GM18505 (cell line): ENCODE measurements around the gene FHIT.

Source experiments
- ATAC-seq: cut with Tn5 transposase; IDR thresholded peaks from one replicate; pipeline ENCODE4 v1.9.1; 2021; ENCODE audit not compliant: unreplicated experiment
- POLR2A ChIP-seq: IDR thresholded peaks from 4 replicates; pipeline ENCODE4 v1.6.1; 2011; ENCODE audit warnings: borderline replicate concordance; ENCODE audit not compliant: insufficient read depth, insufficient read length; ENCODE audit errors: extremely low read depth

FHIT gene

GRCh38 chr3:60395173-60395762 lies 856.0 kb downstream of the FHIT start:
- TF ChIP-seq POLR2A, result no peak
- no peak for ATAC-seq

GRCh38 chr3:60393946-60394345 lies 857.3 kb downstream of the FHIT start:
- no peak for ATAC-seq
- no peak for TF ChIP-seq POLR2A

- ATAC-seq, result no peak
- no peak for TF ChIP-seq POLR2A
Observed at GRCh38 chr3:60392501-60392900, 858.8 kb downstream of the FHIT start.

GRCh38 chr3:60391292-60391691 lies 860.0 kb downstream of the FHIT start:
- no peak for ATAC-seq
- no peak for TF ChIP-seq POLR2A

- no peak for TF ChIP-seq POLR2A
- ATAC-seq, result no peak
Observed at GRCh38 chr3:60388731-60389130, 862.5 kb downstream of the FHIT start.

GRCh38 chr3:60386306-60386705 lies 864.9 kb downstream of the FHIT start:
- ATAC-seq, result no peak
- no peak for TF ChIP-seq POLR2A

- TF ChIP-seq POLR2A, result no peak
- no peak for ATAC-seq
Observed at GRCh38 chr3:60384341-60384740, 866.9 kb downstream of the FHIT start.

GRCh38 chr3:60383345-60383744 lies 867.9 kb downstream of the FHIT start:
- TF ChIP-seq POLR2A, result no peak
- no peak for ATAC-seq

- no peak for ATAC-seq
- no peak for TF ChIP-seq POLR2A
Observed at GRCh38 chr3:60366486-60366885, 884.8 kb downstream of the FHIT start.

- ATAC-seq, result no peak
Observed at GRCh38 chr3:60365360-60365759, 885.9 kb downstream of the FHIT start.

GRCh38 chr3:60364475-60364874 lies 886.8 kb downstream of the FHIT start:
- TF ChIP-seq POLR2A, result no peak
- ATAC-seq, result no peak

More at GRCh38 chr3:60365360-60365759, 885.9 kb downstream of the FHIT start:
- no peak for TF ChIP-seq POLR2A

GRCh38 chr3:60363817-60364216 lies 887.4 kb downstream of the FHIT start:
- ATAC-seq, result no peak

GRCh38 chr3:60355825-60356224 lies 895.4 kb downstream of the FHIT start:
- TF ChIP-seq POLR2A, result no peak
- no peak for ATAC-seq

More at GRCh38 chr3:60363817-60364216, 887.4 kb downstream of the FHIT start:
- TF ChIP-seq POLR2A, result no peak

- no peak for ATAC-seq
- TF ChIP-seq POLR2A, result no peak
Observed at GRCh38 chr3:60351481-60351880, 899.8 kb downstream of the FHIT start.

- TF ChIP-seq POLR2A, result no peak
- ATAC-seq, result no peak
Observed at GRCh38 chr3:60344340-60344739, 906.9 kb downstream of the FHIT start.
